Activated T-cell treated with anti-CD3 and anti-CD28 coated beads for 24 hours (primary cell): ENCODE measurements around the gene FN1.

Experiments
- DNase-seq: peaks from one replicate; pipeline ENCODE4 v3.0.0-alpha.2; 2020; ENCODE audit warnings: low read depth

FN1 gene

GRCh38 chr2:215382480-215382879 is 53.4 kb downstream of the FN1 start:
- no peak for DNase-seq

GRCh38 chr2:215382011-215382410 is 53.9 kb downstream of the FN1 start:
- DNase-seq, result no peak

GRCh38 chr2:215380699-215381098 is 55.2 kb downstream of the FN1 start:
- no peak for DNase-seq

- DNase-seq, result no peak
Measured at GRCh38 chr2:215379948-215380347, 55.9 kb downstream of the FN1 start.

GRCh38 chr2:215379039-215379438 is 56.8 kb downstream of the FN1 start:
- no peak for DNase-seq

GRCh38 chr2:215378045-215378444 is 57.8 kb downstream of the FN1 start:
- DNase-seq, result no peak

- DNase-seq, result no peak
Measured at GRCh38 chr2:215377283-215377682, 58.6 kb downstream of the FN1 start.

GRCh38 chr2:215376103-215376780 is 59.6 kb downstream of the FN1 start:
- DNase-seq, result no peak

- DNase-seq, result no peak
Measured at GRCh38 chr2:215375467-215375830, 60.4 kb downstream of the FN1 start.

GRCh38 chr2:215374642-215375466 is 61.0 kb downstream of the FN1 start:
- no peak for DNase-seq

GRCh38 chr2:215374002-215374401 is 61.9 kb downstream of the FN1 start:
- DNase-seq, result no peak

GRCh38 chr2:215372968-215373649 is 62.8 kb downstream of the FN1 start:
- no peak for DNase-seq

GRCh38 chr2:215371915-215372897 is 63.7 kb downstream of the FN1 start:
- no peak for DNase-seq

- no peak for DNase-seq
Measured at GRCh38 chr2:215370112-215370965, 65.5 kb downstream of the FN1 start.

- DNase-seq, result no peak
Measured at GRCh38 chr2:215369181-215369760, 66.6 kb downstream of the FN1 start.

GRCh38 chr2:215368493-215368809 is 67.4 kb downstream of the FN1 start:
- no peak for DNase-seq

GRCh38 chr2:215367662-215368492 is 68.0 kb downstream of the FN1 start:
- DNase-seq, result no peak

GRCh38 chr2:215366440-215367032 is 69.3 kb downstream of the FN1 start:
- no peak for DNase-seq

GRCh38 chr2:215365184-215365658 is 70.6 kb downstream of the FN1 start:
- DNase-seq, result no peak
